ENCODE measurements around the gene SCARF2.

Gene SCARF2

GRCh38 chr22:20433191-20433590, 4.4 kb downstream of the SCARF2 start:
- H2AFZ ChIP-seq (ENCODE audit: low read depth, low read length), result no peak overlapping the region
- no peak overlapping the region for H3K4me3 ChIP-seq (ENCODE audit: low read length)
- no peaks in the 10 kb centered on the region for H4K20me1 ChIP-seq (ENCODE audit: insufficient read depth, low read length)
- H3K4me2 ChIP-seq (ENCODE audit: low read length), result no peak overlapping the region
- no peak for TF ChIP-seq CTCF (IDR thresholded peaks at IDR 0.05; ENCODE audit: low read depth, low read length)
- TF ChIP-seq EZH2phosphoT487 (IDR thresholded peaks at IDR 0.05; ENCODE audit: low read depth), result no peak
- H3K9ac ChIP-seq (ENCODE audit: low read length), result no peak overlapping the region
- H3K79me2 ChIP-seq (ENCODE audit: low read length), result no peaks in the 10 kb centered on the region
- H3K27ac ChIP-seq (ENCODE audit: low read length), result no peak overlapping the region
- H3K4me1 ChIP-seq (ENCODE audit: low read length), result no peaks in the 10 kb centered on the region
- H3K9me3 ChIP-seq (ENCODE audit: insufficient read depth, low read length), result no peaks in the 10 kb centered on the region
- no peaks in the 10 kb centered on the region for H3K36me3 ChIP-seq (replicated peaks; ENCODE audit: low read depth, low read length)
- no peaks in the 10 kb centered on the region for H3K27me3 ChIP-seq (ENCODE audit: low read depth, low read length)

DNA sequence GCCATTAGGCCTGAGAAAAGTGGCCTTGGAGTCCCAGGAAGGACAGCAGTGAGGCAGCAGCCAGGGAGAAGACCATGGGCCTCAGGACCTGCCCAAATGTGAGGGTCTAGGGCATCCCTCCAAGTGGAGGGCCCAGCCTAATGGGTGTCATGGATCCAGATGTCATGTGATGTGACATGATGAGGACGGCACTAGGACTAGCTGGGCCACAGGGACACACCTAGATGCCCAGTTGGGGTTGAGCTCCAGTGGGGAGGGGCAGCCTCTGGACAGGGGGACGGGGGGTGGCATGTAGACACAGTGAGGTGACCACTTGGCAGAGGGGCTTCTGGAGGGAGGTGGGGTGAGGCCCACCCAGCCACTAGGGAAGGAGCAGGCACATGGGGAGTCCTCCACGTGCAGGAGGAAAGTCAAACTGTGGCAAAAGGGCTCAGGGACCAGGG, 5.4 kb downstream of the SCARF2 start:
- no peaks in the 10 kb centered on the region for H4K20me1 ChIP-seq (ENCODE audit: insufficient read depth, low read length)
- no peaks in the 10 kb centered on the region for H3K27me3 ChIP-seq (ENCODE audit: low read depth, low read length)
- H3K27ac ChIP-seq (ENCODE audit: low read length), result no peak overlapping the region
- H2AFZ ChIP-seq (ENCODE audit: low read depth, low read length), result no peak overlapping the region
- H3K9ac ChIP-seq (ENCODE audit: low read length), result no peak overlapping the region
- no peaks in the 10 kb centered on the region for H3K36me3 ChIP-seq (replicated peaks; ENCODE audit: low read depth, low read length)
- no peak overlapping the region for H3K4me3 ChIP-seq (ENCODE audit: low read length)
- H3K79me2 ChIP-seq (ENCODE audit: low read length), result no peaks in the 10 kb centered on the region
- no peak overlapping the region for H3K4me2 ChIP-seq (ENCODE audit: low read length)
- no peaks in the 10 kb centered on the region for H3K4me1 ChIP-seq (ENCODE audit: low read length)
- no peak for TF ChIP-seq CTCF (IDR thresholded peaks at IDR 0.05; ENCODE audit: low read depth, low read length)
- TF ChIP-seq EZH2phosphoT487 (IDR thresholded peaks at IDR 0.05; ENCODE audit: low read depth), result no peak
- no peaks in the 10 kb centered on the region for H3K9me3 ChIP-seq (ENCODE audit: insufficient read depth, low read length)

DNA sequence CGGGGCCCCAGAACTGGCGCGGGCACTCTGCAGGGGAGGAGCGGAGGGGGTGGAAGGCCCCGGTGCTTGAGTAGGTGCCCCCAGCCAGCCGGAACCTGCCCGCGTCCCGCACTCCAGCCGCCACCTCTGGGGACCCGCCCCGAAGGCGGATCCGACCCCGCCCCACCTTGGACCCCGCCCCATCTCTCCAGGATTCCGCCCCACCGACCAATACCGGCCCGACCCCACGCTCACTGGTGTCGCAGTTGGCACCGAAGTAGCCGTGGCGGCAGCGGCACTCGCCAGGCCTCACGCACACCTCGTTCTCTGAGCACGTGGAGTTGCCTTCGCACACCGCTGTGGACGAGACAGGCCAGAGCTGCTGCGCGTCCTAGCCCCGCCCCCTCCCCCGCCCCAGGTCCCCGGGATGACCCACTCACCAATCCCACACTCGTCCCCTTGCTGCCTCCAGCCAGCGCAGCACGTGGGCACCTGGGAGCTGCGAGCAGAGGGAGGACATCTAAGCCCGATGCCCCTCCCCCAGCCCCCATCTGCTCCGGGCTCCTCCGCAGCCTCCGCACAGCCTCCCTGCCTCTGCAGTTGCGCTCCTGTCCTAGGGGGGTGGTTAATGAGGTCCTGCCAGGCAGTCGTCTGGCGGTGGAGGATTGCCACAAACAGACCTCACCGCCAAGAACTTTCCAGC, 6.0 kb downstream of the SCARF2 start:
- Histone ChIP-seq H3K36me3 (replicated peaks; ENCODE audit: low read depth, low read length) (no peaks in the 10 kb centered on the region), H3K27ac (ENCODE audit: low read length) (no peak overlapping the region), H3K4me3 (ENCODE audit: low read length) (no peak overlapping the region), H2AFZ (ENCODE audit: low read depth, low read length) (no peak overlapping the region), H3K27me3 (ENCODE audit: low read depth, low read length) (no peaks in the 10 kb centered on the region), H3K9ac (ENCODE audit: low read length) (no peak overlapping the region), H3K4me1 (ENCODE audit: low read length) (no peaks in the 10 kb centered on the region), H3K4me2 (ENCODE audit: low read length) (no peak overlapping the region), H4K20me1 (ENCODE audit: insufficient read depth, low read length) (no peaks in the 10 kb centered on the region), H3K79me2 (ENCODE audit: low read length) (no peaks in the 10 kb centered on the region), H3K9me3 (ENCODE audit: insufficient read depth, low read length) (no peaks in the 10 kb centered on the region)
- TF ChIP-seq EZH2phosphoT487 (IDR thresholded peaks at IDR 0.05; ENCODE audit: low read depth), result no peak
- no peak for TF ChIP-seq CTCF (IDR thresholded peaks at IDR 0.05; ENCODE audit: low read depth, low read length)

DNA sequence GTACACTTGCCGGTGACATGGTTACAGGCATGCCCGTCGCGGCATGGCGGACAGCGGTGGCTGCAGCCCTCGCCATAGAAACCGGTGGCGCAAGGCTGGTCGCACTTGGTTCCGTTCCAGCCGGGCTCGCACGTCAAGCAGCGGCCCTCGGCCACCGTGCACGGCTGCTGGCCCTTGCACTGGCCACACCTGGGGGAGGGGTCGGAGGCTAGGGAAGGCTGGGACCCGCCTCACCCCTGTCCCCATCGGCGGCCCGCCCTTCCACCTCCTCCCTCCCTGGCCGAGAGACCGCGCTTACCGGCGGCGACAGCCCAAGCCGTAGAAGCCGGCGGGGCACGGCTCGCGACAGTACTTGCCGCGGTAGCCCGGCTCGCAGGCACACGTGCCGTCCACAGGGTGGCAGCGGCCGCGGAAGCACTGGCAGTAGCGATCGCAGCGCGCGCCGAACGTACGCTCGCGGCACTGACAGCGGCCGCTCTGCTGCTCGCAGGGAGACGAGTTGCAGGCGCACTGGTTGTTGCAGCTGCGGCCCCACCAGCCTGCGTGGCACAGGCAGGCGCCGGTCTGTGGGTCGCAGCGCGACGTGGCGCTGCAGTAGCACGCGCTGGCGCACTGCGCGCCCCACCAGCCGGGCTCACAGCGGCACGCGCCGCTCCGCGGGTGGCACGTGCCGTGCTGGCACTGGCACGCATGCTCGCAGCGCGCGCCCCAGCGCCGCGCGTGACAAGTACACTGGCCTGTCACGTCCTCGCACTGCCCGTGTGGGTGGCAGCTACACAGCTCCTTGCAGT, 6.7 kb downstream of the SCARF2 start:
- no peaks in the 10 kb centered on the region for H3K9me3 ChIP-seq (ENCODE audit: insufficient read depth, low read length)
- H3K4me1 ChIP-seq (ENCODE audit: low read length), result no peaks in the 10 kb centered on the region
- no peaks in the 10 kb centered on the region for H3K36me3 ChIP-seq (replicated peaks; ENCODE audit: low read depth, low read length)
- no peak overlapping the region for H3K4me2 ChIP-seq (ENCODE audit: low read length)
- H3K79me2 ChIP-seq (ENCODE audit: low read length), result no peaks in the 10 kb centered on the region
- H3K27ac ChIP-seq (ENCODE audit: low read length), result no peak overlapping the region
- H3K27me3 ChIP-seq (ENCODE audit: low read depth, low read length), result no peaks in the 10 kb centered on the region
- no peak overlapping the region for H2AFZ ChIP-seq (ENCODE audit: low read depth, low read length)
- H4K20me1 ChIP-seq (ENCODE audit: insufficient read depth, low read length), result no peaks in the 10 kb centered on the region
- H3K9ac ChIP-seq (ENCODE audit: low read length), result no peak overlapping the region
- no peak overlapping the region for H3K4me3 ChIP-seq (ENCODE audit: low read length)
- TF ChIP-seq EZH2phosphoT487 (IDR thresholded peaks at IDR 0.05; ENCODE audit: low read depth), result no peak
- TF ChIP-seq CTCF (IDR thresholded peaks at IDR 0.05; ENCODE audit: low read depth, low read length), result no peak

Measured in OCI-LY3 (cell line).